NCI-H1930 (cell line): Measurements from ENCODE around the gene SPDYA.
A peak's percentile ranks its signal among the peaks of the same experiment; 100 is the strongest.

Experiments used
- DNase-seq, 2 experiments: peaks; one replicate each; lab custom pipeline; 2025; lab: John Stamatoyannopoulos, UW

Gene SPDYA

DNA sequence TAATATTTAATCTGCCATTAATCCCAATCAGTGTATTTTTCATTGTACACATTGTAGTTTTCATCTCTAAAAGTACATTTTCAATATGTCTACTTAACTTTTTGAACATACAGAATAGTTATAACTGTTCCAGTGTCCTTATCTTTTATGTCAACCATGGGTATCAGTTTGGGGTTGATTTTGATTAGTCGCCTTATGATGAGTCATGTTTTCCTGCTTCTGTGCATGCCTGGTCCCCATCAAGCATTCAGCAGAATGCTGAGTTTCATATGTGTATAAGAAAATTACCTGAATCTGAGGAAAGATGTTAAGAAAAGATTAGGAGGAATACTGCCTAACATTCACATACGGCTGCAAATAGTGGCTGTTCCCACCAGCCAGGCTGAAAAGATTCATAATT, 17.7 kb downstream of the SPDYA start:
- no peak for DNase-seq

DNA sequence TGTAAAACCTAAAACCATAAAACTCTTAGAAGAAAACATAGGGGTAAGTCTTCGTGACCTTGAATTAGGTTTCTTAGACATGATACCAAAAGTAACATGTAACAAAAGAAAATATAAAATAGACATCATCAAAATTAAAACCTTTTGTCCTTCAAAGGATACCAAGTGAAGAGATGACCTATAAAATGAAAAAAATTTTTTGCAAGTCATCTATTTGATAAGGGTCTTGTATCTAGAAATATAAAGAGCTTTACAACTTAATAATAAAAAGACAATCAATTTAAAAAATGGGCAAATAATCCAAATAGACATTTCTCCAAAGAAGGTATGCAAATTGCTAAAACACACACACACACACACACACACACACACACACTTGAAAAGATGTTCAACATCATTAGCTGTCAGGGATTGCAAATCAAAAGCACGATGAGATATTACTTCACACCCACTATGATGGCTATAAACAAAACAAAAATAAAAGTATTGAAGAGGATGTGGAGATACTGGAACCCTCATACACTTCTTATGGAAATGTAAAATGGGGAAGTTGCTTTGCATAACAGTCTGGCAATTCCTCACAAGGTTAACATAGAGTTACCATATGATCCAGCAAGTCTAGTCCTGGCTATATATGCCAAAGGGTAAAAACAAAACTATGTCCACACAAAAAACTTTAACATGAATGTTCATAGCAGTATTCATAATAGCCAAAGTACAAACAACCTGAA, 23.3 kb downstream of the SPDYA start:
- DNase-seq: no peak

DNA sequence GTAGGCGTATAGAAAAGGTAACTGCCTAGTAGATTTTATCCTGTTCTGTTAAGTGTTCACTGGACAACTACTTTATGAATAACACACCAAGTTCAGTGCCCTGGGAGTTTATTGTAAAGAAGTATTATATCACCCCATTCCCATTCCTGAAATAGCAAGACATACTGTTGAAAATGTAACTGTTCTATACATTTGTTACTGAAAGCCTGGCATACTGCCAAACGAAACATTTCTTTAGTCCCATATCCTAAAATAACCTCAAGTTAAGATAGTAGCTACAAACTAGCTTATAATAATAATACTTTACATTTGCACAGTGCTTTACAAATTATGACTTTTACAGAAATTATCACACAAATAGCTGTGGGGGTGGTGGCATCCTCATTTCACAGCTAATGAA, 25.1 kb downstream of the SPDYA start:
- no peak for DNase-seq

DNA sequence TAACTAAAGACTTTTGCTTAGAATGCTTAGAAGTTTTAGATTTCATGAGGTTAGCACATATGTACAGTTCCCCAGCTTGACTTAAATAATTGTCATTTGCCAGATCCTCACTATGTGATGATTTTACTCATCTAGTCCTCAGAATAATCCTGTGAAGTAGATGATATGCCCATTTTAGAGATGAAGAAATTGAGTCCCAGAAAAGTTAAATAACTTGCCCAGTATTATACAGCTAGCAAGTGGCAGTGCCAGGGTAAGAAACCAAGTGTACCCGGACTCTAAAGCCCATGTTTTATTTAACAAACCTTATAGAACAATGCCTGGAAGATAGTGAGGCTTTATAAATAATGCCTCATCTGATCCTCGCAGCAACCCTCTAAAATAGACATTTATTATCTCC, 28.3 kb downstream of the SPDYA start:
- no peak for DNase-seq

DNA sequence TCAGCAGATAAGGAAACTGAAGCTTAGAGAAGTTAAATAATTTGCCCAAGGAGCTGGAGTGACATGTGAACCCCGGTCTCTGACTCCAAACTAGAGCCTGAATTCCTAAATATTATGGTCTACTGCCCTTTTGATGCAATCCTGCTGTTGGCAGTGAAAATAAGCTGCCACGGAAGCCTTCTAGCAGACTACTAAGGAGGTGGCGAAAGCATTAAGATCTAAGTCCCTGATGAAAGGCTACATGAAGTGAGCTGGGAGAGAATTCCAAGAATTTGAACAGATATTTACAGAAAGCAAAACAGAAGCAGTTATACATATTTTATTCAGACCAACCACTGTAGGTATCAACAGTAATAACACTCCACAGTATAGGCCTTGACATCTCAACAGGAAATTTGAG, 31.4 kb downstream of the SPDYA start:
- no peak for DNase-seq

DNA sequence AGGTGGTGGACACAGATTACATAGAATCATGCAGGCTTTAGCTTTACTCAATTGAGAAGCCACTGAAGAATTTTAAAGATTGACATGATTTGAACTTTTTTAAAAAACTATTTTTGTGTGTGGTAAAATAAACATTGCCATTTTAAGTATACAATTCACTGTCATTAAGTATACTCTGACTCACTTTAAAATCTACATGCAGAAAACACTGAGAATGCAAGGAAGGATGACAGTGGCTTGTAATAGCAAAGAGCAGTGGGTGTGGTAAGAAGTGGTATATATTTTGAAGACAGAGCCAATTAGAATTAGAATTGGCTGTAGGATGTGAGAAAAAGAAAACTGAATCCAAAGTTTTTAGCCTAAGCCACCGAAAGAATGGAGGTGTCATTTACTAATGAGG, 44.6 kb downstream of the SPDYA start:
- DNase-seq: no peak

DNA sequence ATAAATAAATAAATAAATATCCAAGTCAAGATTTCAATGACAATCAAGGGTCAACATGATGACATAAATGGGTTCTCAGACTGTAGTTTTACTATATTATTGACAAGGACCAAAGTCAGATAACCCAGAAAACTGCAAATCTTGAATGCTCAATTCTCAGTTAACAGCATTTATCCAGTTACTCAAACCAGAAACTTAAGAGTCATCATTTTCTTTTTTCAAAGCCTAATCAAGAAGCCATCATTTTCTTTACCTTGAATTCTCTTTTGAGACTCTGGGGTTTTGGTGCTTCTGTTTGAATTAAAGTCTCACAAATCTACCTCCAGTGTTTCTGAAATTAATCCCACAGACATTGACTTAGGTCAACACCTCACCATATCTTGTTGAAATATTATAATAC, 45.3 kb downstream of the SPDYA start:
- no peak for DNase-seq

DNA sequence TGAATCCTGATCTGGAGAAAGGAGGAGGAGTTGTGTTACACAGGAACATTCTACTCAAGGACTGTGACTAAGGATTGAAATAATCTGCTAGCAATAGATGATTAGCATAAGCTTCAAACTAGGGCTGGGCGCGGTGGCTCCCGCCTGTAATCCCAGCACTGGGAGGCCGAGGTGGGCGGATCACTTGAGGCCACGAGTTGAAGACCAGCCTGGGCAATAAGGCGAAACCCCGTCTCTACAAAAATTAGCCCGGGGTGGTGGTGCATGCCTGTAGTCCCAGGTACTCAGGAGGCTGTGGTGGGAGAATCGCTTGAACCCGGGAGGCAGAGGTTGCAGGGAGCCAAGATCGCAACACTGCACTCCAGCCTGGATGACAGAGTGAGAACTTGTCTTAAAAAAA, 58.0 kb downstream of the SPDYA start:
- DNase-seq: no peak

DNA sequence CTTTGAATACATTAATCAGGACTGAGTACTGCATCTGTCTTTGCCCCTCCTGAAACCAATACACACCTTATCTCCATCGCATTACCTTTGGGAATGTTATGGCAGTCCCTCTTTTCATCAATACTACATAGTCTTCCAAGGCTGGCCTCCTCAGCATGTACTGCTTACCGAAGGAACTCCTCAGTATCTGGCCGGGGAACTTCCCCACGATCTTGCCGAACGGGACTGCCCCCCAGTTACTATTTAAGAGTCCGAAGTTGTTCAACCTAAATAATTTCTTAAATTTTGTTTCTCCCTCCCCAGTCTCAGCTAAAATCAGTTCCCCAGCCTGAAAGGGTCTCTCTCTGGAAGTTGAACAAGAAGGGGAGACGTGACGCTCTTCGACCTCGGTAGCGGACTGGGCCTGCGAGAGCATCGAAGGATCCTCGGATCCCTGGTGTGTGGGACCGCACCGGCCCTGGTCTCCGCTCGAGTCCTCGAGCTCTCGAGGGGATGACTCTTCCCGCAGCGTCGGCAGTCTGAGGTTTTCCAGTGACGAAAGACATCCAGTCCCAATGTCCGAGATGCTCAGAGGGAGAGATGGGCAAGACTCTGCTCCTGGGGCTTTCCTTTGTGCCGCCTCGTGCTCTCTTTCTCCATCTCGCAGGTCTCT, 59.0 kb downstream of the SPDYA start:
- DNase-seq: no peak

DNA sequence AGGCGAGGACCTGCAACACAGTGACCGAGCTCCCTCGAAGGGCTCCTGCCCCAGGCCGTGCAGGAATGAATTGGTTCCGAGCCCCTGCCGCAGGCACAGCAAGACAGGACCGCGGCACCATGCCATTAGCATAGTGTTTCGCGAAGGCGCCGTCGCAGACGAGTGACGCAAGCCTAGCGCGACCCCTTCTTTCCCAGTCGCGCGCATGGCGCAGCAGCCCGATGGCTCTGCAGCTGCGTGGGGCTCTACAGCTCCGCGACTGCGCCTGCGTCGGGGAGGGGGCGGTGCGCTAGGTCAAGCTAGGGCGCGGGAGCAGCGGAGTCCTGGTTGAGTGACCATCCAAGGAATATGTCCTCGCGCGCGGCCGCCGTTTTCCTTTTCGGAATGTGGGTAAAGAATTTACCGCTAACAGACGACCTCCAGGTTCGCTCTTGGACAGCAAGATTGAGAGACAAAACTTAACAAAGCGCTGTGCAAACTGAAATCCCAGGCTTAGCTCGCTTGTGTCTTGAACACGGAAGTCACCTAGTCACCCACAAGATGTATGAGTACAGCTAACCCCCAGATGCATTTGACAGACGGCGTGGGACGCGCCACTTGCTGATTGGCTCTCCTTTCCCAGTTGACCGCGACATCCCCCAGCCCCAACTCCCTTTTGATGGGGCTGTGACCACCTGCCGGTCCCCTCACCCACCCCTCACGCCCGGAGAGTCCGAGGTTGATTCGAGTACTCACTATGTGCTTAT, 59.7 kb downstream of the SPDYA start, which contains the start of gene TRMT61B:
Gene TRMT61B (minus strand): TSS at position 164 of the 746 bp plus-strand sequence. CDS start 32 bp downstream, at position 132.
- DNase-seq: peak; percentile 91 to 96

DNA sequence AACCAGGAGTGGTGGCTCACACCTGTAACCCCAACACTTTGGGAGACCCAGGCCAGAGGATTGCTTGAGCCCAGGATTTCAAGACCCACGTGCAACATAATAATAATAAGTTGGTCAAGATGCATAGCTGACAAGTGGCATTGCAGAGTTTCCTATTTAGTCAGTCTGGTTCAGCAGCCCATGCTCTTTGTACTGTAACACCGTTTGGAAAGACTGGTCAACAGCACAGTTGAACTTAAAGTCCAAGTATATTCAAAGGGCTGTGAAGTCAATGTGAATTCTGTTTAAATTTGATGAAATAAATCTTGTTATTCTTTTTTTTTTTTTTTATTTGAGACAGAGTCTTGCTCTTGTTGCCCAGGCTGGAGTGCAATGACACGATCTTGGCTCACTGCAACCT, 61.0 kb downstream of the SPDYA start:
- DNase-seq: no peak

DNA sequence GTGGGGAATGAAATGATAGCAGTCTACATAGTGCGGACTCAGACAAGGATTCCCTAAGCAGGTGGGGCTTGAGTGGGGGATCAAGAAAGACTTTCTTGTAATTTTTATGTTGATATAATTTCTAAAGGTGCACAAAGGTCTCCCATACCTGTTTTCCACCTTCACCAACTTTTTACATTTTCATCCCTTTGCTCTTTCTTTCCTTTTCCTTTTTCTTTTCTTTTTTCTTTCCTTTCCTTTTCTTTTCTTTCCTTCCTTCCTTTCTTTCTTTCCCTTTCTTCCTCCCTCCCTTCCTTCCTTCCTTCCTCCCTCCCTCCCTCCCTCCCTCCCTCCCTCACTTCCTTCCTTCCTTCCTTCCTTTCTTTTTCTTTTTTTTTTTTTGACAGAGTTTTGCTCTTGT, 69.6 kb downstream of the SPDYA start:
- DNase-seq: no peak

DNA sequence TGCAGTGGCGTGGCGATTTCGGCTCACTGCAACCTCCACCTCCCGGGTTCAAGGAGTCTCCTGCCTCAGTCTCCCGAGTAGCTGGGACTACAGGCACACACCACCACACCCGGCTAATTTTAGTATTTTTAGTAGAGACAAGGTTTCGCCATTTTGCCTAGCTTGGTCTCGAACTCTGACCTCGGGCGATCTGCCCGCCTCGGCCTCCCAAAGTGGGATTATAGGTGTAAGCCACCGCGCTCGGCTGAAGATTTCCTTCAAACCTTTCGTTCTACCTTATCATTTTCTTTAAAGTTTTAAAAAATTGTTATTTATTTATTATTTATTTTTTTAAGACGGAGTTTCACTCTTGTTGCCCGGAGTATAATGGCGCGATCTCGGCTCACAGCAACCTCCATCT, 82.9 kb downstream of the SPDYA start:
- no peak for DNase-seq

DNA sequence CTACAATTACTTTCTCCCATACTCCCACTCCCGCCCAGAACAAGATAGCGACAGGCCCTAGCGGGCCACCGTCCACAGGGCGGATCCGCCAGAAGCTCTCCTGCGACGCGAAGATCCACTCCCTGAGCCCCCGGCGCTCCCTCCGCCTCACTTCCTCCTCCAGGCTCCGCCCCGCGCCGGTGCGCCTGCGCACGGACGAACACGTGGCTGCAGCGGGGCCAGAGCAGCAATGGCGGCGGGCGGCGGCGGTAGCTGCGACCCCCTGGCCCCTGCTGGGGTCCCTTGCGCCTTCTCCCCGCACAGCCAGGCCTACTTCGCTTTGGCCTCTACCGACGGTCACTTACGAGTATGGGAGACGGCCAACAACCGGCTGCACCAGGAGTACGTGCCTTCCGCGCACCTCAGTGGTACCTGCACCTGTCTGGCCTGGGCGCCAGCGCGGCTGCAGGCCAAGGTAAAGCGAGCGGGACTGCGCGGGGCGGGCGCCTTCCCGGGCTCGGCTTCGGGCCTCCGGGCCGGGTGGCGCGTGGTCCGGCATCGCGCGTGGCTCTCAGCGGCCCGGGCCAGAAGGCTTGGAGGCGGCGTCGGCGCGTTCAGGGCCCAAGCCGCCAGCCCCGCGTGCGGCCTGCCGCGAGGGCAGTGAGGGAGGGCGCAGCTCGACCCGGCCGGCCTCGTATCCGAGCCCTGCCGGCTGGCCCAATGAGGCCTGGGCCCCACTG, 84.0 kb downstream of the SPDYA start, which contains the start of gene WDR43:
Gene WDR43 (plus strand): TSS at position 198 of the 719 bp plus-strand sequence. CDS start 32 bp downstream, at position 230.
- DNase-seq: peak; percentile 95 to 96

DNA sequence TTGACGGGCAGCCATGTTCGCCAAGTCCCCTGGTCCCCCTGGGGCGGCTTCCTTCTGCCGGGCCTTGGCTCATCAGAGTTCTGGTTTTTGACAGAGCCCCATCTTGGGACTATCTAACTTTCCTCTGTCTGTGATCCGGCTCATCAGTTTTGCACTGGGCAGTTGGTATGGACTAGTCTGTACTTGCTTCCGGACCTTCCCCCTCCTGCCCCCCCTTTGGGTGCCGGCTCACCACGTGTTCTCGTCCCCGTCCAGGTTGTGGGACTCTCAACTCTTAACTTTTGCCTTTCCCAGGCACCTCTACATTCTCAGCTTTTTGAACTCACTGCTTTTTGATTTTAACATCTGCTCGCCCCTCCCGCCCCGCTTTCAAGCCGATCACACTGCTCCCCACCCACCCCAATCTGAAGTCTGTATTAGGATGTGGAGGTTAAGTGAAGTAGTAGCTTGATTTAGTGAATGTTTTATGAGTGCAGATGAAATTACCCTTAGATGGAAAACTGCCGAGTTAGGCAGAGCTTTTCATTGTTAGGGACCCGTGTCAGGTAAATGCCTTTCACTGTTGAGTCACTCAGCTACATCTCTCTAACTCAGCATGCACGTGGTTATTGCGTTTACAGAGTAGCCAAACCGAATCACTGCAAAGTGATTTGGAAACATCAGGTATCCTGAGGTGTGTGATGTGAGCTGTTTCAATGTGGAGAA, 84.7 kb downstream of the SPDYA start:
- no peak for DNase-seq

DNA sequence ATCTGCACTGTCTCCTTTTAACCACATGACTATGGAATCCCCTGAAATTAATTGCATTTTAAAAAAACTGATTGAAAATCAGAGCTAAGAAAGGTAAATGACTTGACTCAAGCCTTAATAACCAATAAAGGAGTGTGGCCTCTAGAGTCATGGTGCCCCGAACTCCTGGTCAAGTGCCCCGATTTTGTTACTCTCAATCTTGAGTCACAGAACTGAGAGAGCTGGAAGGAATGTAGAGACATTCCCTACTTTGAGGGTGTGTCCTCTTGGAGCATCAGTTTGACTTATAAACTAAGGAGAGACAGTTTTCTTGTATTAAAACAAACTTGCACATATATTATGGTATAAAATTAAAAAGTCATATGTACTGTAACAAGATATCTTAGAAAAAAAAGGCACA, 86.3 kb downstream of the SPDYA start:
- DNase-seq: no peak

DNA sequence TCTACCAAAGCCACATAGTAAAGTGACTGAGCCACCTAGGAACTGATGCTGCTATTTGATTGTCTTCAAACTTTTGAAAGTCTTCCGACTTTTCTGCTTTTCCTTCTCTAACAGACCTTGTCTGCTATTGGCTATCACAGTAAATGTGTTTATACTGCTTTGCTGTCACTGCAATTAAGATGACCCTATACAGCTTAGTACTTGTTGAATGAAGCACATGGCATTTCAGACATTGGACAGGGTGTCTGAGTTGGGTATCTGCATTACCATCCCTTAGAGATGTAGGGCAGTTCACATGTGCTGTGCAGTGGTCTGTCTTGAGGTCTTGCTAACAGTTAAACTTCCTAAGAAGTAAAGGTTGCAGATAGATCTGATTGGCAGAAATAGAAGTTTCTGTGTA, 87.4 kb downstream of the SPDYA start:
- DNase-seq: no peak
